Measurements from ENCODE around the gene LTC4S. TPM values are rescaled to one million over a fixed set of nuclear protein-coding genes. Genes with fewer than 3 reads are reported as not detected.

Gene LTC4S
- total RNA-seq, 1 experiment from 2014 or later = 2.6 TPM

DNA sequence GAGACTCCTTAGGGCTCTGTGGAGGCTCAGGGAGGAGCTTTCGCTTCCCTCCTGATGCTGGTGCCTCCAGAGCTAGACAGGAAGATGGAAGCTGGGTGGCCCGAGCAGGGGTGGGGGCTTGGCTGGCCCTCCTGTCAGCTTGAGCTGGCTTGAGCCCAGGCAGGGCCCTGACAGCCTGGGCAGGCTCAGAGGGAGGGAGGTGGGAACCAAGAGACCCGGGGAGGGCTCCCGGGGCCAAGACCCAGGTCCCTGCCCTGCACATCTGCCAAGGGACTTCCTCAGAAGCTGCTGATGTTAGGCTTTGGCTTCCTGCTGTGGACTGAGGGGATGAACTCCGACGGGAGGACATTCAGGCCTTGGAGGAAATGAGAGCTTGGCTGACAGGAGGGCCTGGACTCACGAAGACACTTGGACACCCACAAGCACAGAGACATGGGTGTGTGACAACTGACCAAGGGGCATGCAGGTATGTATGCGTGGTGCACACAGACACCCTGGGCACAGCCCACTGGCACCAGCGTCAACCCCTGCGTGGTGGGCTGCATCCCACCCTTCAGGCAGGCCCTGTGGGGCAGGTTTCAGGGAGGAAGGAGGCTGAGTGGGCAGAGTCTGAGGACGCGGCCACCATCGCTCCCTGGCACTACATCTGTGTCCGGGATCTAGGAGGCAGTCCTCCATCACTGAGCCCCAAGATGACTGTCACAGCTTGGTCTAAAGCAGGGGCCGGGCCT lies 1.7 kb upstream of the LTC4S start:
- TF ChIP-seq RELA (CRISPR knock-in tag; IDR thresholded peaks at IDR 0.05; ENCODE audit: borderline replicate concordance) = no peak
- TF ChIP-seq CTCF (IDR thresholded peaks at IDR 0.05) = no peak
- TF ChIP-seq KAT7 (CRISPR knock-in tag; IDR thresholded peaks at IDR 0.05; ENCODE audit: borderline replicate concordance) = no peak
- TF ChIP-seq, protein P1, sequence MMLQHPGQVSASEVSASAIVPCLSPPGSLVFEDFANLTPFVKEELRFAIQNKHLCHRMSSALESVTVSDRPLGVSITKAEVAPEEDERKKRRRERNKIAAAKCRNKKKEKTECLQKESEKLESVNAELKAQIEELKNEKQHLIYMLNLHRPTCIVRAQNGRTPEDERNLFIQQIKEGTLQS (CRISPR knock-in tag; conservative IDR thresholded peaks at IDR 0.05) = no peak
- TF ChIP-seq ZNF671 (CRISPR knock-in tag; IDR thresholded peaks at IDR 0.05) = no peak
- no peak for TF ChIP-seq OVOL2 (CRISPR knock-in tag; IDR thresholded peaks at IDR 0.05; ENCODE audit: borderline replicate concordance)
- TF ChIP-seq, protein P2, sequence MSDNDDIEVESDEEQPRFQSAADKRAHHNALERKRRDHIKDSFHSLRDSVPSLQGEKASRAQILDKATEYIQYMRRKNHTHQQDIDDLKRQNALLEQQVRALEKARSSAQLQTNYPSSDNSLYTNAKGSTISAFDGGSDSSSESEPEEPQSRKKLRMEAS (CRISPR knock-in tag; IDR thresholded peaks at IDR 0.05) = no peak
- TF ChIP-seq GTF2I (CRISPR knock-in tag; conservative IDR thresholded peaks at IDR 0.05) = no peak
- TF ChIP-seq MYBL2 (CRISPR knock-in tag; IDR thresholded peaks at IDR 0.05) = no peak
- TF ChIP-seq TCF7 (CRISPR knock-in tag; IDR thresholded peaks at IDR 0.05; ENCODE audit: low read depth) = no peak
- TF ChIP-seq SOX15 (CRISPR knock-in tag; IDR thresholded peaks at IDR 0.05) = no peak
- no peak for TF ChIP-seq GABPB1 (CRISPR knock-in tag; IDR thresholded peaks at IDR 0.05)
- TF ChIP-seq NFATC4 (CRISPR knock-in tag; IDR thresholded peaks at IDR 0.05) = no peak
- TF ChIP-seq FOXK1 (CRISPR knock-in tag; IDR thresholded peaks at IDR 0.05) = no peak
- TF ChIP-seq FOXP1 (CRISPR knock-in tag; IDR thresholded peaks at IDR 0.05; ENCODE audit: borderline replicate concordance) = no peak
- no peak for TF ChIP-seq ESRRA (CRISPR knock-in tag; IDR thresholded peaks at IDR 0.05; ENCODE audit: borderline replicate concordance)
- no peak for TF ChIP-seq TP53 (CRISPR knock-in tag; IDR thresholded peaks at IDR 0.05)
- no peak for TF ChIP-seq ELF4 (CRISPR knock-in tag; IDR thresholded peaks at IDR 0.05; ENCODE audit: low read depth)
- TF ChIP-seq, protein P3, sequence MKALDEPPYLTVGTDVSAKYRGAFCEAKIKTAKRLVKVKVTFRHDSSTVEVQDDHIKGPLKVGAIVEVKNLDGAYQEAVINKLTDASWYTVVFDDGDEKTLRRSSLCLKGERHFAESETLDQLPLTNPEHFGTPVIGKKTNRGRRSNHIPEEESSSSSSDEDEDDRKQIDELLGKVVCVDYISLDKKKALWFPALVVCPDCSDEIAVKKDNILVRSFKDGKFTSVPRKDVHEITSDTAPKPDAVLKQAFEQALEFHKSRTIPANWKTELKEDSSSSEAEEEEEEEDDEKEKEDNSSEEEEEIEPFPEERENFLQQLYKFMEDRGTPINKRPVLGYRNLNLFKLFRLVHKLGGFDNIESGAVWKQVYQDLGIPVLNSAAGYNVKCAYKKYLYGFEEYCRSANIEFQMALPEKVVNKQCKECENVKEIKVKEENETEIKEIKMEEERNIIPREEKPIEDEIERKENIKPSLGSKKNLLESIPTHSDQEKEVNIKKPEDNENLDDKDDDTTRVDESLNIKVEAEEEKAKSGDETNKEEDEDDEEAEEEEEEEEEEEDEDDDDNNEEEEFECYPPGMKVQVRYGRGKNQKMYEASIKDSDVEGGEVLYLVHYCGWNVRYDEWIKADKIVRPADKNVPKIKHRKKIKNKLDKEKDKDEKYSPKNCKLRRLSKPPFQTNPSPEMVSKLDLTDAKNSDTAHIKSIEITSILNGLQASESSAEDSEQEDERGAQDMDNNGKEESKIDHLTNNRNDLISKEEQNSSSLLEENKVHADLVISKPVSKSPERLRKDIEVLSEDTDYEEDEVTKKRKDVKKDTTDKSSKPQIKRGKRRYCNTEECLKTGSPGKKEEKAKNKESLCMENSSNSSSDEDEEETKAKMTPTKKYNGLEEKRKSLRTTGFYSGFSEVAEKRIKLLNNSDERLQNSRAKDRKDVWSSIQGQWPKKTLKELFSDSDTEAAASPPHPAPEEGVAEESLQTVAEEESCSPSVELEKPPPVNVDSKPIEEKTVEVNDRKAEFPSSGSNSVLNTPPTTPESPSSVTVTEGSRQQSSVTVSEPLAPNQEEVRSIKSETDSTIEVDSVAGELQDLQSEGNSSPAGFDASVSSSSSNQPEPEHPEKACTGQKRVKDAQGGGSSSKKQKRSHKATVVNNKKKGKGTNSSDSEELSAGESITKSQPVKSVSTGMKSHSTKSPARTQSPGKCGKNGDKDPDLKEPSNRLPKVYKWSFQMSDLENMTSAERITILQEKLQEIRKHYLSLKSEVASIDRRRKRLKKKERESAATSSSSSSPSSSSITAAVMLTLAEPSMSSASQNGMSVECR (CRISPR knock-in tag; IDR thresholded peaks at IDR 0.05; ENCODE audit: borderline replicate concordance) = no peak
- no peak for TF ChIP-seq TEAD1 (CRISPR knock-in tag; IDR thresholded peaks at IDR 0.05)
- POLR2A ChIA-PET = no interaction called here
- DNase-seq (ENCODE audit: low spot score) (no peak), ATAC-seq (no peak)
- Mint-ChIP-seq H3K36me3 (peaks cover 9% of the 10 kb centered on the region), H3K4me3 (no peak overlapping the region), H3K27me3 (ENCODE audit: low read depth) (peaks cover 2% of the 10 kb centered on the region; the same call in 1 of the 2 replicates), H3K4me1 (peaks cover 18% of the 10 kb centered on the region), H3K9me3 (peaks cover 6% of the 10 kb centered on the region; the same call in 1 of the 2 replicates), H3K27ac (no peak overlapping the region)
- CTCF ChIA-PET = interaction anchor here (1.1 to 2.9 kb wide), 2 partner anchors 10 to 19 kb away, joined by 4 to 13 read pairs; no protein-coding TSS in a partner anchor
